ENCODE data around the gene TXNRD2.
"Not testable (repeated sequence)": the region's sequence is repeated elsewhere in the genome, so short reads cannot be mapped to it uniquely, and the experiment has no call there.

The TXNRD2 gene

GRCh38 chr22:19937616-19938473 is 3.8 kb downstream of the TXNRD2 start:
- H3K36me3 ChIP-seq (ENCODE audit: insufficient read depth, low read length) = no peaks in the 10 kb centered on the region
- peaks cover 6% of the 10 kb centered on the region for H3K9me3 ChIP-seq (ENCODE audit: low read length)
- no peak overlapping the region for H3K4me3 ChIP-seq (ENCODE audit: low read length)
- no peak overlapping the region for H2AFZ ChIP-seq (ENCODE audit: low read depth, low read length)
- H3K27me3 ChIP-seq (ENCODE audit: insufficient read depth, low read length) = peaks cover 2% of the 10 kb centered on the region
- peaks cover 10% of the 10 kb centered on the region for H3K4me1 ChIP-seq (ENCODE audit: insufficient read depth, low read length)

DNA sequence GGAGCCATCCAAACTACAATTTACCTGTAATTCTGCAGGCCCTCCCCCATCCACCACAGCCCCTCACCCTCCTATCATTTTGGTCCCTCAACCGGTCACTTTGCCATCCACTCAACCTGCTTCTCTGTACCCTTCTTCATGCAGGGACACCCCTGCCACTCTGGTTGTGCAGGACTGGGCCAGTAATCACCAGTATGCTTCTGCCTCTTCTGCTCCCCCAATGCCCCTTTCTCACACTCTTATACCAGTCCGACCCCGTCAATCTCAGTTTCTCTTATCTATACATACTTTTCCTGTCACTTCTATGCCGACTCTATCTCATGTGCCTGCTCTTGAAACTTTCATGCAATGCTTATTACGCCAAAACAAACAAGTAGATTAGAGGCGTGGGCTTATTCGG is 5.1 kb downstream of the TXNRD2 start:
- H3K9me3 ChIP-seq (ENCODE audit: low read length) = peaks cover 6% of the 10 kb centered on the region
- peaks cover 2% of the 10 kb centered on the region for H3K27me3 ChIP-seq (ENCODE audit: insufficient read depth, low read length)
- H3K4me3 ChIP-seq (ENCODE audit: low read length) = no peak overlapping the region
- H3K36me3 ChIP-seq (ENCODE audit: insufficient read depth, low read length) = no peaks in the 10 kb centered on the region
- H2AFZ ChIP-seq (ENCODE audit: low read depth, low read length) = no peak overlapping the region
- H3K4me1 ChIP-seq (ENCODE audit: insufficient read depth, low read length) = no peaks in the 10 kb centered on the region

DNA sequence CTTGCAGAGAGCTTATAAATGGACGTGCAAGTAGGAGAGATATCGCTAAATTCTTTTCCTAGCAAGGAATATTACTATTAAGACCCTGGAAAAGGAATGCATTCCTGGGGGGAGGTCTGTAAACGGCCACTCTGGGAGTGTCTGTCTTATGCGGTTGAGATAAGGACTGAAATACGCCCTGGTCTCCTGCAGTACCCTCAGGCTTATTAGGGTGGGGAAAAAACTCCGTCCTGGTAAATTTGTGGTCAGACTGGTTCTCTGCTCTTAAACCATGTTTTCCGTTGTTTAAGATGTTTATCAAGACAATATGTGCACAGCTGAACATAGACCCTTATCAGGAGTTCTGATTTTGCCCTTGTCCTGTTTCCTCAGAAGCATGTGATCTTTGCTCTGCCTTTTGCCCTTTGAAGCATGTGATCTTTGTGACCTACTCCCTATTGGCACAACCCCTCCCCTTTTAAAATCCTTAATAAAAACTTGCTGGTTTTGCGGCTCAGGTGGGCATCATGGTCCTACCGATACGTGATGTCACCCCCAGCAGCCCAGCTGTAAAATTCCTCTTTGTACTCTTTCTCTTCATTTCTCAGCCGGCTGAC is 6.4 kb downstream of the TXNRD2 start:
- H3K27me3 ChIP-seq (ENCODE audit: insufficient read depth, low read length); H3K4me3 ChIP-seq (ENCODE audit: low read length); H3K9me3 ChIP-seq (ENCODE audit: low read length); H2AFZ ChIP-seq (ENCODE audit: low read depth, low read length); H3K36me3 ChIP-seq (ENCODE audit: insufficient read depth, low read length); H3K4me1 ChIP-seq (ENCODE audit: insufficient read depth, low read length): not testable (repeated sequence)

GRCh38 chr22:19933341-19934241 is 8.0 kb downstream of the TXNRD2 start:
- Histone ChIP-seq H3K4me1 (ENCODE audit: insufficient read depth, low read length) (no peaks in the 10 kb centered on the region), H2AFZ (ENCODE audit: low read depth, low read length) (no peak overlapping the region), H3K4me3 (ENCODE audit: low read length) (no peak overlapping the region), H3K36me3 (ENCODE audit: insufficient read depth, low read length) (no peaks in the 10 kb centered on the region), H3K9me3 (ENCODE audit: low read length) (peaks cover 4% of the 10 kb centered on the region), H3K27me3 (ENCODE audit: insufficient read depth, low read length) (peaks cover 7% of the 10 kb centered on the region)

- H2AFZ ChIP-seq (ENCODE audit: low read depth, low read length) = no peak overlapping the region
Measured at GRCh38 chr22:19932367-19933206, 9.0 kb downstream of the TXNRD2 start.

GRCh38 chr22:19931514-19931913 is 10.1 kb downstream of the TXNRD2 start:
- Histone ChIP-seq H3K9me3 (ENCODE audit: low read length) (peaks cover 4% of the 10 kb centered on the region), H3K4me1 (ENCODE audit: insufficient read depth, low read length) (no peaks in the 10 kb centered on the region), H3K36me3 (ENCODE audit: insufficient read depth, low read length) (no peaks in the 10 kb centered on the region), H2AFZ (ENCODE audit: low read depth, low read length) (no peak overlapping the region), H3K4me3 (ENCODE audit: low read length) (no peak overlapping the region), H3K27me3 (ENCODE audit: insufficient read depth, low read length) (peaks cover 7% of the 10 kb centered on the region)

More at GRCh38 chr22:19932367-19933206, 9.0 kb downstream of the TXNRD2 start:
- no peak overlapping the region for H3K4me3 ChIP-seq (ENCODE audit: low read length)
- peaks cover 4% of the 10 kb centered on the region for H3K9me3 ChIP-seq (ENCODE audit: low read length)
- peaks cover 7% of the 10 kb centered on the region for H3K27me3 ChIP-seq (ENCODE audit: insufficient read depth, low read length)
- no peaks in the 10 kb centered on the region for H3K36me3 ChIP-seq (ENCODE audit: insufficient read depth, low read length)
- no peaks in the 10 kb centered on the region for H3K4me1 ChIP-seq (ENCODE audit: insufficient read depth, low read length)

DNA sequence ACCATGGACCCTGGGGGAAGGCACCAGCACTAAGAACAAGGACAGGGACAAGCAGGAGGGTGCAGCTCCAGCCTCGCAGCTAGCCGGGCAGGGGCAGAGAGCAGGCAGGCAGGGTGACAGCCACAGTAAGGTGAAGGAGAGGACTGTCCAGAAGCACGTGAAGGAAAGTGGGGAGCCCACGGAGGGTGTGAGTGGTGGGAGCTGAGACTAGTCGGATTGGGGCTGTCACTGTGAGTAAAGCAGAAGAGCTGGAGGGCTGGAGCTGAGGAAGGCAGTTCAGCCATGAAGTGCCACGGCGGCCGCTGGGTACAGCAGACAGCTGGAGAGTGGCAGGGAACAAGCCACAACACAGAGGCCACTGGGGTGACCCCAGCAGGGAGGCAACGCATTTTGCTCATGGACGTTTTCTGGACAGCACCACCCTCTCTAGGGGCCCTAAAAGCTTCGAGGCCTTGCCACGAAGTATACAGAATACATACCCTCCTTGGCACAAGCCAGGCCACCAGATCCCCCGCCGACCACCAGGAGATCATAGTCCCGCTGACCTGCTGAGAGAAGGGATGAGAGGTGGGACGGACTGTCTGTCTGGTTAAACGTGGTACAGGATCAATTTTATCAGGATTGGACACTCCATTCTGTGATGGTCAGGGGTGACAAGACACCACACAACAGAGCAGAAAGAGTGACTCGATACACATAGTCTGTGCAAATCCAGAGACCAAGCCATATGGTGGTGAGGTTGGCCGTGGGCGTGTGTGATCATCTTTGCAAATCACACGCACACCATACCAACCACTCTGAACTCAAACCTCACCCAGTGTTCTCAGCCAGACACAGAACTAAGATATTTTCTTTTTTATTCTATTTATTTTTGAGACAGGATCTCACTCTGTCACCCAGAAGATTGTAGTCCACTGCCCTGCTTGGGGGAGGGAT is 10.8 kb downstream of the TXNRD2 start:
- no peak overlapping the region for H2AFZ ChIP-seq (ENCODE audit: low read depth, low read length)
- H3K9me3 ChIP-seq (ENCODE audit: low read length) = no peaks in the 10 kb centered on the region
- no peak overlapping the region for H3K4me3 ChIP-seq (ENCODE audit: low read length)
- no peaks in the 10 kb centered on the region for H3K36me3 ChIP-seq (ENCODE audit: insufficient read depth, low read length)
- H3K4me1 ChIP-seq (ENCODE audit: insufficient read depth, low read length) = no peaks in the 10 kb centered on the region
- H3K27me3 ChIP-seq (ENCODE audit: insufficient read depth, low read length) = peaks cover 7% of the 10 kb centered on the region

DNA sequence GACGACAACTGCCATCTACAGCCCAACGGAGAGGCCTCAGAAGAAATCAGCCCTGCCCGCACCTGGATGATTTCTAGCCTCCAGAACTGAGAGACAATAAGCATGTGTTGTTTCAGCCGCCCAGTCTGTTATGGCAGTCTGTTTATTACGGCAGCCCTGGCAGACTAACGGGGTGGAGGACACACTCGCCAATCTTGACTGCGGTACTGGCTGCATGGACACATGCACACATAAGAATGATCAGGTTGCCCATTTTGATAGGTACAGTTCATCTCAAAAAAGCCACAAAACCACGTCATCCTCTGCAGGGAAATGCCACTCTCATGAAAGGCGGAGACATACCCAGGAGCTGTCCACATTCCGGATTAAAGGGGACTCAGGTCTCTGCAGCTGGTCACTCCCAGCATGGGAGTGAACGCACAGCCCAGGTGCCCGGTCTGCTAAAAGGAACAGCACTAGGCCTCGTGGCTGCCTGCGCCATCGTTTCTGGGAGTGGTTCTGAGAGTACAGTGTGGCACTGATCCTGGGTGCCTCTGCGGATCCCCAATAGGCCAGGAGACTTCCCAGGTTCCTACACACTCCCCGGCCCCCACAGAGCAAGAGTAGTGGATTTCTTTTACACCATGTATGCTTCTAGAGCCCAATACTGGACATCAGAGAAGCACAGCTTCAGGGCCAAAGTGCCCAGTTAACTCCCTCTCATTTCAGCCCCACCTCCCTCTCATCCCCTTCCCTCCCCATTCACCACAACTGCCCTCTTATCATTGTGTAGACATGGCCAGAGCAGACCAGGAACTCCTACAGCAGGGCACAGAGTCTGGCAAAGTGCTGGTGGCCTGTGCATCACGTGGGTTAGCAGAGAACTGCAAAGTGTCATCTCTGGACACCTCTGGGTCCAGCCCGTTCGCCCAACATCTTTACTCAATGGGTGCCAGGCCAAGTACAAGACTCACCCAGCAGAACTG is 11.8 kb downstream of the TXNRD2 start:
- H3K4me3 ChIP-seq (ENCODE audit: low read length) = no peak overlapping the region
- H3K36me3 ChIP-seq (ENCODE audit: insufficient read depth, low read length) = no peaks in the 10 kb centered on the region
- H3K4me1 ChIP-seq (ENCODE audit: insufficient read depth, low read length) = no peaks in the 10 kb centered on the region
- H2AFZ ChIP-seq (ENCODE audit: low read depth, low read length) = no peak overlapping the region
- no peaks in the 10 kb centered on the region for H3K9me3 ChIP-seq (ENCODE audit: low read length)
- H3K27me3 ChIP-seq (ENCODE audit: insufficient read depth, low read length) = peaks cover 7% of the 10 kb centered on the region

- H3K36me3 ChIP-seq (ENCODE audit: insufficient read depth, low read length) = no peaks in the 10 kb centered on the region
- H3K27me3 ChIP-seq (ENCODE audit: insufficient read depth, low read length) = peaks cover 7% of the 10 kb centered on the region
- H2AFZ ChIP-seq (ENCODE audit: low read depth, low read length) = no peak overlapping the region
- no peaks in the 10 kb centered on the region for H3K9me3 ChIP-seq (ENCODE audit: low read length)
- no peak overlapping the region for H3K4me3 ChIP-seq (ENCODE audit: low read length)
- H3K4me1 ChIP-seq (ENCODE audit: insufficient read depth, low read length) = no peaks in the 10 kb centered on the region
Measured at GRCh38 chr22:19928207-19928606, 13.4 kb downstream of the TXNRD2 start.

DNA sequence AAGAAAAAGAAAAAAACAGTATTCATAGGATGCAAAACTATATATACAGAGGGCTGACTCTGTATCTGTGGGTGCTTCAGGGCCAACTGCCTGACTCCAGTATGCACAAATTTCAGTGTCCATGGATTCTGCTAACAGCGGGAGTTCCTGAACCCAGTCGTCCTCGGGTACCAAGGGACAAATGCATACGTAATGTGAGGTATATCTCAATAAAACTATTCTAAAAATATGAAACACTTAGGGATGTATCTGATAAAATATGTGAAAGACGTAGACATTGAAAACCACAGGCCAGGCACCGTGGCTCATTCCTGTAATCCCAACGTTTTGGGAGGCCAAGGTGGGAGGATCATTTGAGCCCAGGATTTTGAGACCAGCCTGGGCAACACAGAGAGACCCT is 13.9 kb downstream of the TXNRD2 start:
- Histone ChIP-seq H3K9me3 (ENCODE audit: low read length) (no peaks in the 10 kb centered on the region), H3K27me3 (ENCODE audit: insufficient read depth, low read length) (peaks cover 7% of the 10 kb centered on the region)

GRCh38 chr22:19926028-19926427 is 15.6 kb downstream of the TXNRD2 start:
- H2AFZ ChIP-seq (ENCODE audit: low read depth, low read length); H3K4me3 ChIP-seq (ENCODE audit: low read length); H3K9me3 ChIP-seq (ENCODE audit: low read length); H3K27me3 ChIP-seq (ENCODE audit: insufficient read depth, low read length); H3K4me1 ChIP-seq (ENCODE audit: insufficient read depth, low read length); H3K36me3 ChIP-seq (ENCODE audit: insufficient read depth, low read length): not testable (repeated sequence)

More for the DNA sequence above, 13.9 kb downstream of the TXNRD2 start:
- Histone ChIP-seq H3K4me3 (ENCODE audit: low read length) (no peak overlapping the region), H3K4me1 (ENCODE audit: insufficient read depth, low read length) (no peaks in the 10 kb centered on the region), H2AFZ (ENCODE audit: low read depth, low read length) (no peak overlapping the region), H3K36me3 (ENCODE audit: insufficient read depth, low read length) (no peaks in the 10 kb centered on the region)

Data from neuron (in vitro differentiated cells).